ENCODE data around the gene LRRC55. TPM values are rescaled to one million over a fixed set of nuclear protein-coding genes. Genes with fewer than 3 reads are reported as not detected.

Gene LRRC55
- total RNA-seq, 1 experiment from 2014 or later = not detected

GRCh38 chr11:57155838-57156607 lies 25.7 kb upstream of the LRRC55 start:
- ChIA-PET CTCF (interaction anchor here (0.7 to 2.2 kb wide), 3 partner anchors 24 to 315 kb away, joined by 3 to 12 read pairs (median 3); no protein-coding TSS in a partner anchor), POLR2A (no interaction called here)
- no peaks in the 10 kb centered on the region for H3K9me3 Mint-ChIP-seq (ENCODE audit: unreplicated experiment)
- intact Hi-C loops (cut with micrococcal nuclease) = no loop called here
- no peaks in the 10 kb centered on the region for H3K27me3 Mint-ChIP-seq (ENCODE audit: insufficient read depth, unreplicated experiment)
- no peak for TF ChIP-seq CTCF (IDR thresholded peaks at IDR 0.05; ENCODE audit: unreplicated experiment)
- no peaks in the 10 kb centered on the region for H3K4me1 Mint-ChIP-seq (ENCODE audit: insufficient read depth, unreplicated experiment)
- no peak overlapping the region for H3K27ac Mint-ChIP-seq (ENCODE audit: low read depth, unreplicated experiment)
- no peak for DNase-seq (ENCODE audit: unreplicated experiment)
- no TSS peak for BruUV-seq (replicated peaks)
- H3K36me3 Mint-ChIP-seq (ENCODE audit: insufficient read depth, unreplicated experiment) = no peaks in the 10 kb centered on the region
- no peak overlapping the region for H3K4me3 Mint-ChIP-seq (ENCODE audit: unreplicated experiment)

DNA sequence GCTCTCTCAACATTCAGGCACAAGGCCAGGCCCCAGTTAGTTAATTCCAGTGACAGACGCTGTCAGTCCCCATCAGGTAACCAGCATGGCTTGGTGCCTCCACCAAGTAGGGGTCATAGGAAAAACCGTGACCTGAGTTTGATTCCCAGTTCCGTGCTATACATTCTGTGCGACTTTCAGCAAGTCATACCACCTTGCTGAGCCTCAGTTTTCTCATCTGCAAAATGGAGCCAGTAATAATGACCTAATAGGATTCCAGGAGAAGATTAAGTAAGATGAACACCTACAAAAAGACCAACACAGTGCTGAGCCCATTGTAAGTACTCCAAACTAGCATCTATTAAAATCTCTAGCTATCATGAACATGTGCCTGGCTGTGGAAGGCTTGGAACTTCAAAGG lies 24.8 kb upstream of the LRRC55 start:
- Mint-ChIP-seq H3K27ac (ENCODE audit: low read depth, unreplicated experiment) (no peak overlapping the region), H3K27me3 (ENCODE audit: insufficient read depth, unreplicated experiment) (no peaks in the 10 kb centered on the region), H3K4me3 (ENCODE audit: unreplicated experiment) (no peak overlapping the region), H3K9me3 (ENCODE audit: unreplicated experiment) (no peaks in the 10 kb centered on the region), H3K4me1 (ENCODE audit: insufficient read depth, unreplicated experiment) (peaks cover 2% of the 10 kb centered on the region), H3K36me3 (ENCODE audit: insufficient read depth, unreplicated experiment) (no peaks in the 10 kb centered on the region)
- DNase-seq (ENCODE audit: unreplicated experiment) = no peak
- POLR2A ChIA-PET = interaction anchor here (0.5 to 0.6 kb wide), 2 partner anchors 11 to 394 kb away, joined by 3 read pairs; no protein-coding TSS in a partner anchor
- CTCF ChIA-PET = interaction anchor here (0.7 kb wide), 1 partner anchor 316 kb away, joined by 3 read pairs; no protein-coding TSS in a partner anchor
- intact Hi-C loops (cut with micrococcal nuclease) = no loop called here
- BruUV-seq (replicated peaks) = no TSS peak
- TF ChIP-seq CTCF (IDR thresholded peaks at IDR 0.05; ENCODE audit: unreplicated experiment) = no peak

DNA sequence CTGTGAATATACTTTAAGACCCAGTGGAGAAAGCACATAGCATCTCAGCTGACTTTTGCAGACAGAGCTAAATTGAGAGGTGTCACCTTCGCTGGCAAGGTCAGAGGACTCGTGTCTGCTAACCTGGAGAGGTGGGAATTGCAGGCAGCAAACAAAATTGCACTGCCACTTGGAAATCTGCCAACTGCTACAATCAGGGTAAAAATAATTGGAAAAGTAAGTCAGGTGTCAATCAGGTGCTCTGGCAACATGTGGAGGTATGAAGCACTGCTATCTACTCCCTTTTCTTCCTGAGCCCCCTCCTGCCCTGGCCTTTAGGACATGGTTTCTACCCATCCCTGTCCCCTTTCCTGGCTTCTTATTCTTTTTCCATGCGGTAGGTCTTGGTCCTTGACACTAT lies 24.1 kb upstream of the LRRC55 start:
- Mint-ChIP-seq H3K4me3 (ENCODE audit: unreplicated experiment) (no peak overlapping the region), H3K27me3 (ENCODE audit: insufficient read depth, unreplicated experiment) (no peaks in the 10 kb centered on the region), H3K4me1 (ENCODE audit: insufficient read depth, unreplicated experiment) (peaks cover 9% of the 10 kb centered on the region), H3K27ac (ENCODE audit: low read depth, unreplicated experiment) (no peak overlapping the region), H3K9me3 (ENCODE audit: unreplicated experiment) (no peaks in the 10 kb centered on the region), H3K36me3 (ENCODE audit: insufficient read depth, unreplicated experiment) (no peaks in the 10 kb centered on the region)
- ChIA-PET POLR2A (interaction anchor here (0.5 kb wide), 1 partner anchor 393 kb away, joined by 3 read pairs; no protein-coding TSS in a partner anchor), CTCF (no interaction called here)
- TF ChIP-seq CTCF (IDR thresholded peaks at IDR 0.05; ENCODE audit: unreplicated experiment) = no peak
- BruUV-seq (replicated peaks) = no TSS peak
- DNase-seq (ENCODE audit: unreplicated experiment) = no peak
- intact Hi-C loops (cut with micrococcal nuclease) = no loop called here

GRCh38 chr11:57158180-57158579 lies 23.6 kb upstream of the LRRC55 start:
- H3K9me3 Mint-ChIP-seq (ENCODE audit: unreplicated experiment) = no peaks in the 10 kb centered on the region
- CTCF ChIA-PET = no interaction called here

More at GRCh38 chr11:57158180-57158579, 23.6 kb upstream of the LRRC55 start:
- no peak overlapping the region for H3K4me3 Mint-ChIP-seq (ENCODE audit: unreplicated experiment)
- H3K27me3 Mint-ChIP-seq (ENCODE audit: insufficient read depth, unreplicated experiment) = no peaks in the 10 kb centered on the region
- POLR2A ChIA-PET = interaction anchor here (1.1 kb wide), 1 partner anchor 39 kb away, joined by 4 read pairs; no protein-coding TSS in a partner anchor
- peaks cover 11% of the 10 kb centered on the region for H3K4me1 Mint-ChIP-seq (ENCODE audit: insufficient read depth, unreplicated experiment)
- no peak for DNase-seq (ENCODE audit: unreplicated experiment)
- TF ChIP-seq CTCF (IDR thresholded peaks at IDR 0.05; ENCODE audit: unreplicated experiment) = no peak
- no peak overlapping the region for H3K27ac Mint-ChIP-seq (ENCODE audit: low read depth, unreplicated experiment)
- BruUV-seq (replicated peaks) = no TSS peak
- H3K36me3 Mint-ChIP-seq (ENCODE audit: insufficient read depth, unreplicated experiment) = no peaks in the 10 kb centered on the region
- intact Hi-C loops (cut with micrococcal nuclease) = no loop called here
